CD4-positive, alpha-beta T cell treated with Interleukin-10 for 1 hour (primary cell): ENCODE results near the gene NEB.
"Not testable (repeated sequence)": the region's sequence is repeated elsewhere in the genome, so short reads cannot be mapped to it uniquely, and the experiment has no call there.

Experiments
- DNase-seq: peaks from one replicate; pipeline ENCODE4 v3.0.0-alpha.2; 2020

The NEB gene

DNA sequence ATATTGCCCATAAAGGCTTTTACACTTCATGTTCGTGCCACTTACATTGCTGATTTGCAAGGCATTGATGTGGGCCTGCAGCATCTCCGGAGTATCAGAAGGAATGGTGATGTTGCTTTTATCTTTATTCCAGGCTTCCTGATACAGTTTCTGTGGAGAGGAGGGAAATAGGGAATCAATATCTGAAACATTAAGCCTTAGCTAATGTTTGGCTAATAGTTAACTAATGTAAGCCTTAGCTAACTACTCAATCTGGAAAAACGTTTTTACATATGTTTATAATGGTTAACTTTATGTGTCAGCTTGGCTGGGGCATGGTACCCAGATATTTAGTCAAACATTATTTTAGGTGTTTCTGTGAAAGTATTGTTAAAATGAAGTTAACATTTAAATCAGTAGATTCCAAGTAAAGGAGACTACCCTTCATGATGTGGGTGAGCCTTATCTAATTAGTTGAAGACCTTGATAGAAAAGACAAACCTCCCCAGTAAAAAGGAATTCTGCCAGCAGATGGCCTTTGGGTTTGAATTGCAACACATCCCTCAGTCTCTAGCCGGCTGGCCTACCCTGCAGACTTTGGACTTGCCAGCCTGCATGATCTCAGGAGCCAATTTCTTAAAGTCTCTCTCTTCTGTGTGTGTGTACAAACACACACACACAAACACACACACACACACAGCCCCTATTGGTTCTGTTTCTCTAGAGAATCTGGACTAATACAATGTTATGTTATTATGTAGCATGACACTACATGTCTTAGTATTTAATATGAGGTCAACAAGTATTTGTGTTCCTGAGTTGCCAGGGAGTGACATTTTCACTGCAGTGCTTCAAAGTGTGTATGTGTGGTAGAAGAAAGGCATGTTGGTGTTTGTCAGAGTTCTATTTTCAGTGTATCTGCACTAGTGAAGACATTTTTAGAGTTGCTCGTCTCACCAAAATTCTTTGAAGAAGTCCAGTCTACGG, 126.5 kb downstream of the NEB start:
- DNase-seq = not testable (repeated sequence)

DNA sequence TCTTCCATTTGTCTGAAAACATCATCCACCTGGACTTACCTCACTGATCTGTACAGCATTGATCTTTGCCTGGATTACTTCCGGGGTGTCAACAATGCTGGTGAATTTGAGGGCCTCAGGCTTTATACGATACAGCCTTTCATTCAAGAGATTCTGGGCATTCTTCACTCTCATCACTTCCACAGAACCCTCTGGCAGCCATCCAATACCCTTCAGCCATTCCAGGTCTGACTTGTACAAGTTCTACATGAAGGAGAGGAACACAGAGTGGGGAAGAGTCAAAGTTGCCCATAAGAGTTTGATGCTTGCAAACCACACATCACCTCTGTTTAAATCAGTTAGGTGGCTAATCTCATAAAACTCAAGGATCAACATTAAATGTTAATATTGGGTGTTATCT, 130.7 kb downstream of the NEB start:
- DNase-seq = not testable (repeated sequence)

DNA sequence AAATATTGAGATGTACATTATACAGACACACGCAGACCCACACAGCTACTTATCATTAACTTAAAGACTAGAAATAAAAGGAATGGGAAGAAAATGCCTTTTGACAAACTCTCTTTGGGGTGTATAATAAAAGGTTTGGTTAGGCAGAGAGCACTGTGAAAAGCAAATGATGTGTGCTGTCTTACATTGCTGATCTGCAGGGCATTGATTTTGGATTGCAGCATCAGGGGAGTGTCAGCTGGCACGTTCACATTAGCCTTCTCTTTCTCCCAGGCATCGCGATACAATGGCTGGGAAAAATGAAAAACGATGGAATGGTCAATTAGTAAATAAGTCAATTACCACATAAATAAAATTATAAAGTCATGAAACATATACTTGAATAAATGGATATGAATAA, 131.9 kb downstream of the NEB start:
- not testable (repeated sequence) for DNase-seq

DNA sequence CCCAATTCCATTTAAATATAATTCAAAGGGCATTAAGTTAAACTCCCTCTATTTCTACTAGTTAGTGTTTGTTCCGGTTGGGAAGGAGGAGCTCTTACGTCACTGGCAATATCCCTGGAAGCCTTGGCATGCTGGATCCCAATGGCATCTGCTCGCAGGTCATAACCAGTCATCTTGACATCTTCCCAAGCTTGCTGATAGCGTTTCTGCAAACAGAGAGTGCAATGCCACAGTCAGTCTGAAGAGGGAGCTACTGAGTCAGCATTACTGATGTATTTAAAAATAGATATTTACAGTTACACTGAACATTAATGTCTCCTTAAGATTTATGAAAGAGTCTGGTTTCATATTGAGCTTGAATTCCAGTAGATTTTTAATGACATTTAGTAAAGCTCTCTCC, 132.5 kb downstream of the NEB start:
- not testable (repeated sequence) for DNase-seq

DNA sequence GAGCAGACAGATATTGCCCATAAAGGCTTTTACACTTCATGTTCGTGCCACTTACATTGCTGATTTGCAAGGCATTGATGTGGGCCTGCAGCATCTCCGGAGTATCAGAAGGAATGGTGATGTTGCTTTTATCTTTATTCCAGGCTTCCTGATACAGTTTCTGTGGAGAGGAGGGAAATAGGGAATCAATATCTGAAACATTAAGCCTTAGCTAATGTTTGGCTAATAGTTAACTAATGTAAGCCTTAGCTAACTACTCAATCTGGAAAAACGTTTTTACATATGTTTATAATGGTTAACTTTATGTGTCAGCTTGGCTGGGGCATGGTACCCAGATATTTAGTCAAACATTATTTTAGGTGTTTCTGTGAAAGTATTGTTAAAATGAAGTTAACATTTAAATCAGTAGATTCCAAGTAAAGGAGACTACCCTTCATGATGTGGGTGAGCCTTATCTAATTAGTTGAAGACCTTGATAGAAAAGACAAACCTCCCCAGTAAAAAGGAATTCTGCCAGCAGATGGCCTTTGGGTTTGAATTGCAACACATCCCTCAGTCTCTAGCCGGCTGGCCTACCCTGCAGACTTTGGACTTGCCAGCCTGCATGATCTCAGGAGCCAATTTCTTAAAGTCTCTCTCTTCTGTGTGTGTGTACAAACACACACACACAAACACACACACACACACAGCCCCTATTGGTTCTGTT, 137.2 kb downstream of the NEB start:
- not testable (repeated sequence) for DNase-seq

DNA sequence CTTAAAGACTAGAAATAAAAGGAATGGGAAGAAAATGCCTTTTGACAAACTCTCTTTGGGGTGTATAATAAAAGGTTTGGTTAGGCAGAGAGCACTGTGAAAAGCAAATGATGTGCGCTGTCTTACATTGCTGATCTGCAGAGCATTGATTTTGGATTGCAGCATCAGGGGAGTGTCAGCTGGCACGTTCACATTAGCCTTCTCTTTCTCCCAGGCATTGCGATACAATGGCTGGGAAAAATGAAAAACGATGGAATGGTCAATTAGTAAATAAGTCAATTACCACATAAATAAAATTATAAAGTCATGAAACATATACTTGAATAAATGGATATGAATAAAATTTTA, 142.4 kb downstream of the NEB start:
- not testable (repeated sequence) for DNase-seq

DNA sequence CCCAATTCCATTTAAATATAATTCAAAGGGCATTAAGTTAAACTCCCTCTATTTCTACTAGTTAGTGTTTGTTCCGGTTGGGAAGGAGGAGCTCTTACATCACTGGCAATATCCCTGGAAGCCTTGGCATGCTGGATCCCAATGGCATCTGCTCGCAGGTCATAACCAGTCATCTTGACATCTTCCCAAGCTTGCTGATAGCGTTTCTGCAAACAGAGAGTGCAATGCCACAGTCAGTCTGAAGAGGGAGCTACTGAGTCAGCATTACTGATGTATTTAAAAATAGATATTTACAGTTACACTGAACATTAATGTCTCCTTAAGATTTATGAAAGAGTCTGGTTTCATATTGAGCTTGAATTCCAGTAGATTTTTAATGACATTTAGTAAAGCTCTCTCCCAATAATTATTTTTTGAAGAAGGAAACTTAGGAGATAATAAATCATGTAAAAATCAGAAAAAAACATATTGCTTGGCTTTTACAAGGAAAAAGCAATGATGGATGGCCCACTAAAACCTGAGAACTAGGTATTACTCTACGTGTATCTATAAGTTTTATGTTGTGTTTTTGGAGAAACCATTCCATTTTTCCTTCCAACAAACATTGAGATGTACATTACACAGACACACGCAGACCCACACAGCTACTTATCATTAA, 142.9 kb downstream of the NEB start:
- DNase-seq = not testable (repeated sequence)

DNA sequence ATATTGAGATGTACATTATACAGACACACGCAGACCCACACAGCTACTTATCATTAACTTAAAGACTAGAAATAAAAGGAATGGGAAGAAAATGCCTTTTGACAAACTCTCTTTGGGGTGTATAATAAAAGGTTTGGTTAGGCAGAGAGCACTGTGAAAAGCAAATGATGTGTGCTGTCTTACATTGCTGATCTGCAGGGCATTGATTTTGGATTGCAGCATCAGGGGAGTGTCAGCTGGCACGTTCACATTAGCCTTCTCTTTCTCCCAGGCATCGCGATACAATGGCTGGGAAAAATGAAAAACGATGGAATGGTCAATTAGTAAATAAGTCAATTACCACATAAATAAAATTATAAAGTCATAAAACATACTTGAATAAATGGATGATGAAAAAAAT, 153.0 kb downstream of the NEB start:
- DNase-seq = not testable (repeated sequence)

DNA sequence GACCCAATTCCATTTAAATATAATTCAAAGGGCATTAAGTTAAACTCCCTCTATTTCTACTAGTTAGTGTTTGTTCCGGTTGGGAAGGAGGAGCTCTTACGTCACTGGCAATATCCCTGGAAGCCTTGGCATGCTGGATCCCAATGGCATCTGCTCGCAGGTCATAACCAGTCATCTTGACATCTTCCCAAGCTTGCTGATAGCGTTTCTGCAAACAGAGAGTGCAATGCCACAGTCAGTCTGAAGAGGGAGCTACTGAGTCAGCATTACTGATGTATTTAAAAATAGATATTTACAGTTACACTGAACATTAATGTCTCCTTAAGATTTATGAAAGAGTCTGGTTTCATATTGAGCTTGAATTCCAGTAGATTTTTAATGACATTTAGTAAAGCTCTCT, 153.6 kb downstream of the NEB start:
- not testable (repeated sequence) for DNase-seq

DNA sequence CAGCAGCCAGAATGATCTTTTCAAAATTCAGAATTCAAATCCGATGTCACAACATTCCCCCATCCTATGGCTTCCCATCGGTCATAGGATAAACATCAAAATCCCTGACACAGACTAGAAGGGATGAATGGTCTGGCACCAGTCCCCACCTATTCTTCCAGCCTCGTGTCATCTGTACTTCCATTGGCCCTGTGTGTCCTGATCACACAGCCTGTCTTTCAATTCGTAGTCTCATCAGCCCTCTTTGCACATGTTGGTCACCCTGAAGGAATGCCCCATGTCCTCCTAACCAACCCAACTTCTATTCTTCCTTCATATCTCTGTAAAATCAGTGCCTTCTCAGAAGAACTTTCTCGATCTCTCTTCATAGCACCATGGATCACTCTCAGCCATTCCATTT, 157.2 kb downstream of the NEB start:
- no peak for DNase-seq

DNA sequence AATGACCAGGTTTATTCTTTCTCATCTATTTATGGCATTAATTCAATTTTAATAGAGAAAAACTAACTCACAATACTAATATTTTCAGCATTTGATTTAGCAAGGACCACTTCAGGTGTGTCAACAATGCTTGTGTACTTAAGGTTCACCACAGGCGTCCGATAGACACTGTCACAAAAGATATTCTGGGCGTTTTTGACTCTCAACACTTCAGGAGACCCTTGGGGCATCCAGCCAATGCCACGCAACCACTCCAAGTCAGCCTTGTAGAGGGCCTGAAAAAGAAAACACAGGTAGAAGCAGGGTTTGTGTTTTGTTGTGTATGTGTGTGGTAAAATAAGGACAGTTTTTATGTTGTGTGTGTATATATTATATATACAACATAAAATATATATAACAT, 158.2 kb downstream of the NEB start:
- no peak for DNase-seq

DNA sequence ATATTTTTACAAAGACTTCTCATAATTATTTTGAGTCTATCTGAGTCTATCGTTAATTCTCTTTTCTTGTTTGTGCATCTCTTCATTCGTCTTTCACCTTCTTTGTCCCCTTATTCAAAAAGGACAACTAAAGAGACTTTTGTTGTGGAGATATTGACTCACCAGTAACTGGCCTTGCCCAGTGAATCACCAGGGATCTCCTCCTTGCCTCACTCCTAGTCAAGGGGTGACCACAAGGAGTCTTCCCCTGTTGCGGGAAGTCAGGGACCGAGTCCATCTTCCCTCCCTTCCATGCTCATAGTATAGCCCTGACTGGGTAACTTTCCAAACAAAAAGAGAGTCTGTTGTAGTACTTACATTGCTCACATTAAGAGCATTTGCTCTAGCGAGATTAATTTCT, 158.9 kb downstream of the NEB start:
- DNase-seq = no peak

DNA sequence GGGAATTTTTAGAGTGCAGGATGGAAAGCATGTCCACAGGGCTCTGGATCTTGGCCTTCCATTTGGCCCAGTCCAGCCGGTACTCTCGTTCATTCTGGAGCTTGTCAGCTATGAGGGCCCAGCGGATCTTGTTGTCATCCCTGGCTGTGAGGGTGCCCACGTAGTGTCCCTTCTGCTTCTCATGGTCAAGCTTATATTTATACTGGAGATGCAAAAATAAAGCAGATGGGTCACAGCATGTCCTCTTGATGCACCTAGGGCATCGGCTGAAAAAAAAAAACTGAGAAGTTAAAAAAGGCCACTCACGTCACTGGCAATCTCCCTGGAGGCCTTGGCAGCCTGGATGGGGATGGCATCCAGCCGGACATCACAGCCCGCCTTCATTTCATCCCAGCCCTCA, 164.1 kb downstream of the NEB start:
- DNase-seq = no peak

DNA sequence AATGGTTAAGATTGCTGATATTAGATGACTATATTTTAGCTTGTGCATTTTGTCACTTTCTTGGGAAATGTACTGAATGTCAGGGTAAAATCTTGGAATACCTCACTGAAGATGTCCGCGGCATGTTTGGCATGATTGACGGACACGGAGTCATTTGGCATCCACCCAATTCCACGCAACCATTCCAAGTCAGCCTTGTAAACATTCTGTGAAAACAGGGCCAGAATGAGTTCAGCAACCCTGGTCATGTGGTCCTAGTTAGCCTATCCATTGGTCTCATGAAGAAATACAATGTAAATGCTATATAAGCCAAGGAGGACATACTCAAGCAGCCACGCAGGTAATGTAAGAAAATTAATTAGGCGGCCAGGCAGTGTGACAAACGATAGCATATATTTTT, 165.1 kb downstream of the NEB start:
- no peak for DNase-seq

DNA sequence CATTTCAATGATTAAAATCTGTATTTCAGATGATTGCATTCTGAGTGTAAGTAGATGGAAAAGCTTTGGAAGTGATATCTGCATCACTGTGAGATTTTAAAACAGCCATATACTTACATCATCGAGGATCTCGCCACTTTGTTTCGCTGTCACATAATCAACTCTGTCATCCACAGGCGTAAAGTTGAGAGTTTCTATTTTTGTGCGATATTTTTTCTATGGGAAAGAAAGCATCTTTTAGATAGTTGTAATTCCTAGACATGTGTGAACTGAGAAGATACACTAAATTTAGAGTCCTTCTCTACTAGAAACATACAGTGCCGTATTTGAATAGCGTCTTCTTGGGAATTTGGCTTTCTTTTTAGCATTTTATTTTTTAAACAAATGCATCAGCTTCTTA, 165.8 kb downstream of the NEB start:
- DNase-seq = no peak

DNA sequence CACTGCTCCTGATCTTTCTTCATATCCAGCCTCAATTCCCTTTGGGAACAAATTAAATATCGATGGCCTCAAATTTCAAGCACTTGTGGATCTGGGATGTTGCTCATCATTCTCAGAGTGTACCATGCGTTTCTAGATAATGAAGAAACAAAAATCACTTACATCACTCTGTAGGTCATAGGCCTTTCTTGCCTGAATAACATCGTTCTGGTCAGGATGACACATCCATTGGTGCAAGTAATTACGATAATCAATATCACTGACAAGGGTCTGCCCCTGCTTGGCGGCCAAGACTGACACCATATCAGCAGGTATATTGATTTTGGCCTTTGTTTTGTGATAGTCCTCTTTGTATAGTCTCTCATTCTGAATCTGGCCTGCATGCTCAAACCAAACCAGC, 167.3 kb downstream of the NEB start:
- no peak for DNase-seq

DNA sequence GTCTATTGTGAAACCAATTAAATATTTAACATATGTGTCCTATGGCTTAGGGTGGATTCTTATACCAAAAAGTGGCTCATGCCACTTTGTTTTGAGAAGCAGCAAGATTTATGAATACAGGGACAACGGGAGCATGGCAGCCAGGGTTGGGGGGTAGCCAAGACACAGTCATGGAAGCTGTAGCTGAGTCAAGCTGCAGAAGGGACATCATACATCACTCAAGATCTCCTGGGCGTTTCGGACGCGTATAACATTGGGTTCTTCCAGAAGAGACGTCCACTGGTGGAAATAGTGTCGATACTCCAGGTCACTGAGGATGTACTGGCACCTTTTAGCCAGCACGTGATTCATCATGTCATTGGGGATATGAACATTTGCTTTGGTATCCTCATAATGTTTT, 171.9 kb downstream of the NEB start:
- DNase-seq = no peak

DNA sequence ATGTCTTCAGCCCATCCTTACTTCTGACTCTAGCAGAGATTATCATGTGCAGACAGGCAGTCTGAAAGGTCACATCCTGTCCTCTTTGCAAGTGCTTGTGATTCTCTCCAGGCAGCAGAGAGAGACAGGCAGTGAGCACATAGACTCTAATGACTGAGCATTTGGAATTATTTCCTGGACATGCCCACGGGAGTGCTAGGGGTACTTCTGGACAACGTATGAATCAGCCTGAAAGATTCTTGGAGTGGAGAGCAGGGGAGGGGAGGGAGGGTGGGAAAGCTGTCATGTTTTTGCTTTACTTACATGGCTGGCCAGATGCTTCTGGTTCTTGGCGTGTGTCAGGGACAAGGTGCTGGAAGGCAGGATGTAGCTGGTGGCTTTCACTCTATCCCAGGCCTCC, 174.0 kb downstream of the NEB start:
- no peak for DNase-seq

DNA sequence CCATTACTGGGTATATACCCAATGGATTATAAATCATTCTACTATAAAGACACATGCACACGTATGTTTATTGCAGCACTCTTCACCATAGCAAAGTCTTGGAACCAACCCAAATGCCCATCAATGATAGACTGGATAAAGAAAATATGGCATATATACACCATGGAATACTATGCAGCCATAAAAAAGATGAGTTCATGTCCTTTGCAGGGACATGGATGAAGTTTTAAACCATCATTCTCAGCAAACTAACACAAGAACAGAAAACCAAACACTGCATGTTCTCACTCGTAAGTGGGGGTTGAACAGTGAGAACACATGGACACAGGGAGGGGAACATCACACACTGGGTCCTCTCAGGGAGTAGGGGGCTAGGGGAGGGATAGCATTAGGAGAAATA, 174.8 kb downstream of the NEB start:
- not testable (repeated sequence) for DNase-seq

DNA sequence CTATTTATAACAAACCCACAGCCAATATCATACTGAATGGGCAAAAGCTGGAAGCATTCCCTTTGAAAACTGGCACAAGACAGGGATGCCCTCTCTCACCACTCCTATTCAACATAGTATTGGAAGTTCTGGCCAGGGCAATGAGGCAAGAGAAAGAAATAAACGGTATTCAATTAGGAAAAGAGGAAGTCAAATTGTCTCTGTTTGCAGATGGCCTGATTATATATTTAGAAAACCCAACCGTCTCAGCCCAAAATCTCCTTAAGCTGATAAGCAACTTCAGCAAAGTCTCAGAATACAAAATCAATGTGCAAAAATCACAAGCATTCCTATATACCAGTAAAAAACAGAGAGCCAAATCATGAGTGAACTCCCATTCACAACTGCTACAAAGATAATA, 176.4 kb downstream of the NEB start:
- not testable (repeated sequence) for DNase-seq

DNA sequence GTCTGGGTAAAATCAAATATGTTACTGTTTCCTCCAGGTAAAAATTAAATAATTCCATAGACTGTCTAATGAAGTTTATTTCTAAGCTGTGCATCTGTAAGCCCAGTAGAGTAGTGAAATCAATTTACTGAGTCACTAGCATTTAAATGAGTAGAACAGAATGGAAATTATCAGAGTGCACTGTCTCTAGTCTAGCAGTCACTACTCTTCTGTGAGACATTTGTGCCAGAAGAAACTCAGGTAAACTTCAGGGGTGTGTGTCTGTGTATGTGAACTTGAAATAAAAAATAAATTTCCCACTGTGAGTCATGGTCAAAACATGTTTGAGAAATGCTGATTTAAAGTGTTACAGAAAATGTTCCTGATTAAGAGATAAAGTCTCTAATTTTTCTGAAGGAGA, 178.2 kb downstream of the NEB start:
- no peak for DNase-seq

DNA sequence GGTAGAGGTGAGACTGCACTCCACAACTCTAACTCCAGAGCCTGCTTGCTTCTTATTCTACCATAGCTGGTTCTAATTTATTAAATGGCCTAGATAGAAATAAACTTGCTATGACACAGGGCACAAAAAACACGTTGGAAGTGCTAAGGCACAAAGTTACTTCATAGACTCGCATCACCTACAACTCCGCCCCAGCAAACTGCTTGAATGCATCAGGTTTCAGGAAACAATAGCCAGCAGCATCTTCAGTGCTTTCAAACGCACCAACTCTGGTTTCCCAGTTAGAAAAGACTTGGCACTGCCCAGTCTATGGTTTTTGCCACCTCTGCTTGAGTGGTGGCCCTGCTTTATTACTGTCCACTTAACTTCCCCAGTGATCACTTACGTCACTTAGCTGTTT, 182.0 kb downstream of the NEB start:
- DNase-seq = no peak

DNA sequence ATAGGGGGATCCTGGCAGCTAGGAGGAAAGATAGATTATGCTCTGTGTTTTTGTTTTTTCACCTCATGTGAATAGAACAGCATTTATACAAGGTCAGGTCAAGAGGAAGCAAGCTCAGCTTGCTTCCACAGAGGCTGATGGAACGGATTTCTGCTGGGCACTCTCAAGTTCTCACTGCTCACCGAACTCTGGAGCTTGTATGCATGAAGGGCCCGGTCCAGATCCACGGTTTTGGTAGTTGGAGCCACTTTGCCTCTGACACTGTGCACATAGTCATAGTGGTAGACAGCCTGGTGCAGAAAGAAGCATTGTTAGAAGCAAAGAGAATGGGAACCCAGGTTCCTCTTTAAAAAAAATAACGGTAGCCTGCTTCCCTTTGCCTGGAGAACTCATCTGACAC, 182.7 kb downstream of the NEB start:
- DNase-seq = no peak

DNA sequence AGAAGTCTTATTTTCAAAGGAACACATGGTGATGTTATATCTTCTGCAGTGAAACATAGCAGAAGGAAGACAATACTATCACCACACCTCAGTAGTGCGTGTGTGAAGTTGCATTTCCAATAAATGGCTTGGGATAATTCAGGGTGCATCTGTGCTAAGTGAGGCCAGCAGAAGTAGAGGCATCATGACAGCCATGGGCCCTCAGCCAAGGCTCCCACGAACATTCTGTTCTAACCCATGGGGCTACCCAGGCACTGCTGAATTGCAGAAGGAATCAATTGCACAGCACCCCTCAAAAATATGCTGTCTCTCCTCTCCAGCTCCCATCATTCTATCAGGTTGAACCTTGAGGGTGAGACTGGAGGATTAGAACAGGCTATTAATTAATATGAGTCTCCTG, 185.1 kb downstream of the NEB start:
- DNase-seq = no peak
